KOPT-K1 (cell line): ENCODE measurements around the gene UBE2O.

Experiments
- H3K27ac ChIP-seq: fragments of 200-600 bp; sonication (generic); 2 replicates; pipeline ENCODE4 v1.5.1; 2016; ENCODE audit warnings: antibody characterized with exemption, mild to moderate bottlenecking, low read depth, low read length; ENCODE audit not compliant: poor library complexity, severe bottlenecking
- H3K36me3 ChIP-seq: fragments of 200-600 bp; sonication (generic); 2 replicates; pipeline ENCODE4 v1.5.1; 2017; ENCODE audit warnings: antibody characterized with exemption, mild to moderate bottlenecking, low read length, moderate library complexity; ENCODE audit not compliant: insufficient read depth
- H3K9me3 ChIP-seq: fragments of 200-600 bp; sonication (generic); 2 replicates; pipeline ENCODE4 v1.5.1; 2017; ENCODE audit warnings: antibody characterized with exemption, low read length, mild to moderate bottlenecking; ENCODE audit not compliant: insufficient read depth, poor library complexity, severe bottlenecking

UBE2O gene

DNA sequence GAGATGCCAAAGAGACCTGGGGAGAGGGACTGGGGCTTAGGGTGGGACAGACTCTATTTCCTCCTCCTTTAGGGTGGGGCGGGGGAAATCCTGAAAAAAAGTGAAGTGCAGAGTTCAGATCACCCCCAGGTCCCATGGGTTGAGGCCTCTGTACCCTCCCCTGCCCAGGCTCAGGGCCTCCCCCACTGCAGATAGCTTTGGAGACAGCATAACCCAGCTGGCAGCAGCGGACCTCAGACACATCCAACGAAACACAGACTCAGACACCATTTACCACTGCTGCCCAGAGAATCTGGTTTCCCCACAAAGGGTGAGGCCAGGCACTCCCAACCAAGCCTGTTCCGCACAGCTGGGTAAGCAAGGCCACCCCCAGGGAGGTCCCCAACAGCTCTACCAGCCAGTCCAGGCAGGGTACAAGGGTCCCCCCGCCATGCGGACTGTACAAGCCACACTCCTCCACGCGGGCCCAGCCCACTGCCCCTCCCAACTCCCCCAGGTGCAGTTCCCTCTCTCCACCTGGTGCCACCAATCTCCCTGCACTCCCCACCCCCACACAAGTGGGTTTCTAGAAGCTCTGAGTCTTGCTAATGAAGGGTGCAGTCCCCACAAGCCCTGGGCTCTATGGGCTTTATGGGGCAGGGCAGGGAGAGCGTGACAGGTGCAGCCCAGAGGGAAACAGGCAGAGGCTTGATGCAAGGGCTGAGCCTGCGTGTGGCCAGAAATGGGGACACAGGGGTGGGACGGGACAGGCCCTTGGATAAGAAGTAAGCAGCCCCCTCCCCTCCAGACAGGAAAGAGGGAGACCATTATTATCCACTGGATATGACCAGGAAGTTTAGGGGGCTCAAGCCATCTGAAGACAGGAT, 39.4 kb upstream of the UBE2O start:
- peak overlapping the region; percentile 63 for H3K27ac ChIP-seq
- H3K9me3 ChIP-seq = no peaks in the 10 kb centered on the region
- no peaks in the 10 kb centered on the region for H3K36me3 ChIP-seq

DNA sequence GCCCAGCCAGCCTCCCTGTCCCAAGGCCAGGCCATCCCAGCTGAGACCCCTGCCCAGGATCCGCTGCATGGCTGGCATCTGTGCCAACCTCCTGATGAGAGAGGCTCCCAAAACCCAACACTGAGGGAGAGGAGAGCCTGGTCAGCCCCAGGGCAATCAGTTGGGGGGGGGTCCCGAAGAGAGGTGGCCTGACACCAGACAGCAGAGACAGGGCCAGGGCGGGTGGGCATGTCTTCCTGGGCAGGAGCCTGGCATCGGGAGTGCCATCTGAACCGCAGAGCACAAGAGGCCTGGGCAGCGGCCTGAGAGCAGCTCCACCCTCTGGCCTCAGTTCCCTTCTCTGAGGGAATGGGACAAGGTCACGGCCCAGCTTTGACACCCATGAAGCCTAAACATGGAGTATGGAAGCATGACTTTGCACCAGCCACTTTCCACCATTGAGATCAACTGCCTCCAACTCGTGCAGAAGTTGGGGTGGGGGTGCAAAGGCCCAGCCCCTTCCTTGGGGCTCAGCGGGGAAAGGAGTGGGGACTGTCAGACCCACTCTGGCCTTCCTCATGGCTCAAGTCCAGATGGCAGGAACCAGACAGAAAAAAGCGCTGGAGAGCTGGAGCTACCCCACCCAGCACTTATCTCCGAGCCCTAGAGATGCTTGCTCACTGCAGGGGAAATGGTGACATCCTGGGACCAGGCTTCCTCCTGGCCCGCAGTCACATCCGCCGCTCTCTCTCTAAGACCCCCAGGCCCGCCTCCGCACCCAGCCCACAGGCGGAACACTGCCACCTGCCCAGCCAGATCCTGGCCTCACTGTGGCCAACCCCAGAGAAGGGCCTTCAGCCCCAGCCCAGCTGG, 38.5 kb upstream of the UBE2O start:
- Histone ChIP-seq H3K9me3 (no peaks in the 10 kb centered on the region), H3K27ac (no peak overlapping the region), H3K36me3 (no peaks in the 10 kb centered on the region)

DNA sequence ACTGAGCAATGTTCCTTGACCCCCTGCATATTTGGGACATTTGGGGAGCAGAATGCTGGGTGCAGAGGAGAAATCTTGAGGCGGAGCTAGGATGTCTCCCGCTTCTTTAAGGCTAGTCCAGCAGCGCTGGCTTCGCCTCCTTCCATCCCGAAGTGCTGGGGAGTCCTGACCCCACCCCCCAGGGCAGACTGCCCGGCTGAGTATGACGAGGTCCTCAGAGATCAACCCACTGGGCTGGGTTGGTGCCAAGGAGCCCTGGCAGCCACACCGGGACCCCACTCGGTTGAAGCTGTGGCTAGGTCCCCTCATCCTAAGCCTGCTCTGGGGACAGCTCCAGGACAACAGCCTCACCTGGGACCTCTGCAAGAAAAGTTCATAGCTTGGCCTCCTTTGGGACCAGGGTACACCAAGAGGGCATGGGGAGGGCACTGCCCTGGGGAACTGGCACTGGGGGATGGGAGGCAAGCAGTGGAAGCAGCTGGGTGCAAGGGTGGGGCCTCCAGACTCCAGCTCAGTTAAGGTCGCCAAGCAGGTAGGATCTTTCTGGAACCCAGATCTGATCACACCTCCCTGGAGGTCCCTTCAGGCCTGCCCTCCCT, 37.3 kb upstream of the UBE2O start:
- H3K27ac ChIP-seq = no peak overlapping the region
- no peaks in the 10 kb centered on the region for H3K9me3 ChIP-seq
- H3K36me3 ChIP-seq = no peaks in the 10 kb centered on the region

GRCh38 chr17:76487451-76488192, 34.7 kb upstream of the UBE2O start:
- Histone ChIP-seq H3K9me3 (no peaks in the 10 kb centered on the region), H3K27ac (no peak overlapping the region), H3K36me3 (no peaks in the 10 kb centered on the region)

GRCh38 chr17:76485569-76485968, 32.6 kb upstream of the UBE2O start:
- Histone ChIP-seq H3K9me3 (no peaks in the 10 kb centered on the region), H3K27ac (no peak overlapping the region), H3K36me3 (no peaks in the 10 kb centered on the region)

GRCh38 chr17:76484228-76484725, 31.3 kb upstream of the UBE2O start:
- H3K36me3 ChIP-seq = no peaks in the 10 kb centered on the region
- no peaks in the 10 kb centered on the region for H3K9me3 ChIP-seq
- H3K27ac ChIP-seq = no peak overlapping the region

GRCh38 chr17:76481071-76481655, 28.2 kb upstream of the UBE2O start:
- Histone ChIP-seq H3K27ac (peak overlapping the region; percentile 58), H3K9me3 (no peaks in the 10 kb centered on the region), H3K36me3 (no peaks in the 10 kb centered on the region)

DNA sequence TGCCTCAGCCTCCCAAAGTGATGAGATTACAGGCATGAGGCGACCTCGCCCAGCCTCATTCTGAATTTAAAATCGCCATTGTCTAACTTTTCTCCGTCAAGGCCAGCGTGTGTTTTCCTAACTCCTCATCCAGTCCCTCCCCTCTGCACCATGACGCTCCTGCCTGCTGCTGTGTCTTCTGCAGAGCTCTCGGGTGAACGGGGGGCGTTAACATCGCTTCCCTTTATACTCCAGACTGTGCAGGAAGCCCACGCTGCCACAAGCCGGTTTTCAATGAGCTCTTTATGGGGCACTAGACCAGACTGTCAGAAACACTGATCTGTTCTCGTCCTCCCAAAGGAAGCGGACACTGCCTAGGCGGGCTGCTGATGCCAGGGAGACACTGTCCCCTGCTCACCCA, 27.7 kb upstream of the UBE2O start:
- Histone ChIP-seq H3K27ac (peak overlapping the region; percentile 58), H3K9me3 (no peaks in the 10 kb centered on the region), H3K36me3 (no peaks in the 10 kb centered on the region)

GRCh38 chr17:76479515-76480060, 26.6 kb upstream of the UBE2O start:
- no peaks in the 10 kb centered on the region for H3K36me3 ChIP-seq
- no peaks in the 10 kb centered on the region for H3K9me3 ChIP-seq
- H3K27ac ChIP-seq = no peak overlapping the region

DNA sequence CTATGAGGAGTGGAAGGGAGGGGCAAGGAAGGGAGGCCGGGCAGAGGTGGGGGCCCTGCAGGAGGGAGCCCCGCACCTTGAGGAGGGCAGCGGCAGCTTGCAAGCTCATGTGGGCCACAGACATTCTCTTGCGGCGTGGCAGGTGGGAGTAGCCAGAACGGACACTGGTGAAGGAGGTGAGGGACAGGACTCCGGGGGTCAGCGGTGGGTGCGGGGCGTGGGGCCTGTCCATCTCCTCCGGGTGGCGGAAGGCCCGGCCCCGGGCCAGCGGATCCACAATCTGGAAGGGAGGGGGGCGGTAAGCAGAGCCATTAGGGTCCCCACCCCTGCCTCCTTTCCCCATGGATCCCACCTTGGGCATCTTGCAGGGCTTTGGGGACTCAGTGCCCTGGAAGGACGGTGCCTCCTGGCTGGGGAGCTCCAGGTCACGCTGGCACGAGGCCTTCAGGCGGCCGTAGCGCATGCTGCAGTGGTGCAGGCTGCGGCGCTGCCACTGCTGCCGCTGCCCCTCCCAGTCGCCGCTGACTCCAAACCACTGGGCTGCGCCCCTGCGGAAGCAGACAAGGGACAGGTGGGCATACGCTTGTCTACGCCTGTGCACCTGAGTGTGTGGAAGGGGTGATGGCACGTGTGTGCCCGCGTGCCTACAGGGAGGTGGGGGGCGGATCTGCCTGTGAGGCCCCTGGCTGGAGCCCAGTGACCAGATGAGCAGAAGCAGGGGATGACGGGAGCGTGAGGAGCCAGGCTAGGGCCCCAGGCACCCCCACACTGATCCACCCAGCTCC, 26.0 kb upstream of the UBE2O start:
- H3K27ac ChIP-seq = no peak overlapping the region
- no peaks in the 10 kb centered on the region for H3K36me3 ChIP-seq
- H3K9me3 ChIP-seq = no peaks in the 10 kb centered on the region

- Histone ChIP-seq H3K36me3 (no peaks in the 10 kb centered on the region), H3K27ac (no peak overlapping the region), H3K9me3 (no peaks in the 10 kb centered on the region)
These were observed 25.1 kb upstream of the UBE2O start for GRCh38 chr17:76478097-76478496.

DNA sequence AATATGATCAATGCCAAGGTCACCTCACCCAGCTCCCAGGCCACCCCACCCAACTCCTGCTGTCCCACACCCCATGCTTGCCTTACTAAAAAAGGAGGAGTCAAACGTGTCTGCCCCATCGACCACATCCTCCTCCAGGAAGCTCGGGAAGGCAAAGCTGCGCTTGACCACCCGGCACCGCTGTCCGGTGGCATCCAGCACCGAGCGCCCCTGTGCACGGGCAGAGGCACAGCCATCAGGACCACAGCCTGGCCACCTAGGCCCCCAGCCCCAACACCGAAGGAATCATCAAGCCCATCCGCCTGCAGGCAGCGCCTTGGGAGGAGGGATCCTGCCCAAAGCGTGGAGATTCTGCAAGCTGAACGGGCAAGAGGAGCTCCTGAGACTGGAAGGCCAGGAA, 24.6 kb upstream of the UBE2O start:
- no peaks in the 10 kb centered on the region for H3K36me3 ChIP-seq
- no peaks in the 10 kb centered on the region for H3K9me3 ChIP-seq
- H3K27ac ChIP-seq = no peak overlapping the region

DNA sequence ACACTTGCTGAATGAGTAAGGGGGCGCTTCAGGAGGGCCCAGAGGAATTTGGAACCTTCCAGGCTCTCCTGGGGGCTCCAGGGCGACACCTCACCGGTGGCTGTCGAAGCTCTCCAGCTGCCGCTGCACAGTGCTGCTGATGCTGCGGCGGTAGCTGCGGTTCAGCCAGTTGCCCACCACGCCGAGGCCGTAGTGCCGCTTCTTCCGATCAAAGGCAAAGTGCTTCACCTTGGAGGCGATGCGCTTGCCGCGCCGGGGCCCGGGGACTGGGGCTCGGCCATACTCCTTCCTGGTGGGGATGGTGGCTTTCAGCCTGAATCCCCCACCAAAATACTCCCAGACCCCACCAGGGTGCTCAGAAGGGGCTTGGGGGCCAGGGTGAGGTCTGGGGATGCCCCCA, 23.8 kb upstream of the UBE2O start:
- Histone ChIP-seq H3K9me3 (no peaks in the 10 kb centered on the region), H3K36me3 (no peaks in the 10 kb centered on the region), H3K27ac (no peak overlapping the region)
